Hematopoietic multipotent progenitor cell treated with erythropoietin and hydrocortisone succinate and interleukin-3 and kit ligand, for 8 days (in vitro differentiated cells): Measurements from ENCODE around the gene C5orf24.
A peak's percentile ranks its signal among the peaks of the same experiment; 100 is the strongest.
"Not testable (repeated sequence)": the region's sequence is repeated elsewhere in the genome, so short reads cannot be mapped to it uniquely, and the experiment has no call there.

ENCODE experiments used
- DNase-seq: peaks from one replicate; pipeline ENCODE4 v3.0.0-alpha.2; 2015

C5orf24 gene

DNA sequence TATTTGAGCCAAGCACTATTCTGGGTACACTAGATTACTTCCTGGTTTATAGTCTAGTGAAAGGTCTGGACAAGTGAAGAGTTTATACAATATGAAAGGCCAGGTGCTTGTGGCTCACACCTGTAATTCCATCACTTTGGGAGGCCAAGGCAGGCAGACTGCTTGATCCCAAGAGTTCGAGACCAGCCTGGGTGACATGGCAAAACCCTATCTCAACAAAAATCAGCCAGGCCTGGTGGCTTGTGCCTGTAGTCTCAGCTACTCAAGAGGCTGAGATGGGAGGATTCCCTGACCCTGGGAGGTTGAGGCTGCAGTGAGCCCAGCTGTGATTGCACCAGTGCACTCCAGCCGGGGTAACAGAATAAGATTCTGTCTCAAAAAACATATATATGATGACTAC is 18.9 kb downstream of the C5orf24 start:
- no peak for DNase-seq

GRCh38 chr5:134873494-134873893 is 27.7 kb downstream of the C5orf24 start:
- no peak for DNase-seq

DNA sequence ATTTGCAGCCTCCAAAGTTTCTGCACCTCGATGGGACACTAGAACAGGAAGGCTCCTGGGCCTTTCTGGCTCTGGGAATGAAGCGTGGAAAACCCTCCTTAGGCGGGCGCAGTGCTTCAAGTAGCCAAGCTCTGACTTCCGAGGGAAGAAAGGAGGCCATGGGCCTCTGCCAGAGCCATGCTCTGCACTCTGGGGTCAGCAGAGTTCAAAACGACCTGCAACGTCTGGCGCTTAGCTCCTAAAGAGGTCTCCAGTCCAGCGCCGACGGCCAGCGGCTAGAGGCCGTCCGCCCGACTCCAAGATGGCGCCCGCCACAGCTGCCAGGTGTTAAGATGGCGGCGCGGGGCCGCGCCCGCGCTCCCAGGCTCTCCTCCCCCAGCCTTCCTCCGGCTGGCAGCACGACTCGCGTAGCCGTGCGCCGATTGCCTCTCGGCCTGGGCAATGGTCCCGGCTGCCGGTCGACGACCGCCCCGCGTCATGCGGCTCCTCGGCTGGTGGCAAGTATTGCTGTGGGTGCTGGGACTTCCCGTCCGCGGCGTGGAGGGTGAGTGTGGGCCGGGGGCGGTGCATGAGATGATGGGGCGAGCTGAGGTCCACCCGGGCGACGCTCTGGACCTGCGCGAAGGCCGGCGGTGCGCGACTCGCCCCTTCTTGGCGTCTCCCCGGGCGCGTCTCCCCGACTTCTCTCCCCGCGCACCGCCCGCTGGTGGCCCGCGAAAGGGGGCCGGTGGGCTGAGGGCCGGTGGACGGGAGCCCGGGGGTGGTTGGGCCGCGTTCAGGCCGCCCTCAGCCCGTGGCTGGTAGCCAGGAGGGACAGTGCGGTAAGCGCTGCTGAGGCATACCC is 28.4 kb downstream of the C5orf24 start, which contains the start of gene TXNDC15:
TXNDC15 (plus strand) TSS at position 385 of the 844 bp plus-strand sequence; CDS start at position 442, 57 bp downstream.
- peak; percentile 85 for DNase-seq

GRCh38 chr5:134874831-134875655 is 29.3 kb downstream of the C5orf24 start:
- DNase-seq: peak; percentile 67

DNA sequence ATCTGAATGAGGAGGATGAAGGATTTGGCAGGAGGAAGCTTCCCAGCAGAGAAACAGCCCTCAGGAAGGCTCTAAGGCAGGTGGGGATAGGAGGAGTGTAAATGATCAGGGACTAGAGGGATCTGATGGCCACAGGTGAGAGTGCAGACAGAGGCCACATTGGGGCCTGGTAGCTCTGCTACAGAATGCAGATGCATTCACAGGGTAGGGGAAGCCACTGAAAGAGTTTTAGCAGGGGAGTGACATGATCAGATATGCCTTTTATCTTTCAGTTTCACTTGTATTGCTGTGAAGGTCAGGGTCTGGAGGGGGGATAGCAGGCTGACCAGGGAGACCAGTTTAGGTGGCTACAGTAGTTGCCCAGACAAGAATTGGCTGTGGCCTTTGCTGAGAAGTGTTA is 31.4 kb downstream of the C5orf24 start:
- peak; percentile 25 for DNase-seq

DNA sequence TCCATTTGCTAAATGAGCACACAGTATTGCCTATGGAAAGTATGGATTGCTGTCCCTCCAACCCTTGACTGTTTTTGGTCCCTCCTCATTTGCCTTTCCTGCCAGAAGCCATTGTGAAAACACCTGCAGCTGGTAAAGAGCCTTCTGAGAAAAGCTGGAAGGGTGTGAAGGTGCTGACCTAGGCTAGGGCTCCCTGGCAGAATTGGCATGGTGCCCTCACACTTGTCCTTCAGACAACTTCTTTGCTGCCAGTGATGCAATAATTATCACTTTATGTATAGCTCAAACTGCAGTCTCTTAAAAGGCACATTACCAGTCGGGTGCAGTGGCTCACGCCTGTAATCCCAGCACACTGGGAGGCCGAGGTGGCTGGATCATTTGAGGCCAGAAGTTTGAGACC is 32.6 kb downstream of the C5orf24 start:
- no peak for DNase-seq

DNA sequence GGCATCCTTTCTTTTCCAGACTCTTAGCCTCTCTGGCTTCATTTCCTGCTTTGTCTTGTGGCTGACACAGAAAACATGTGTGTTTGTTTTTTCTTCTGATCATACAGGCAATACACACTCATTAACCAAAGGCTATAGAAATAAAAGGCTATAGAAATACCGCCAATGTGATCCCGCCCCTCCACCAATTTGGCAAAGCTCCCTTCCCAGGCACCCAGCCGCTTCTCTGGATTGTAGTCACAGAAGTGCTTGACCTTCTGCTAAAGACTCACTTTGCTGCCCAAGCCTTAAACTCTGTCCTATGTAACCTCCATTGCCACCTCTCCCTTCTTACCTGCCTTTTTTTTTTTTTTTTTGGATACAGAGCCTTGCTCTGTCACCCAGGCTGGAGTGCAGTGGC is 33.7 kb downstream of the C5orf24 start:
- no peak for DNase-seq

DNA sequence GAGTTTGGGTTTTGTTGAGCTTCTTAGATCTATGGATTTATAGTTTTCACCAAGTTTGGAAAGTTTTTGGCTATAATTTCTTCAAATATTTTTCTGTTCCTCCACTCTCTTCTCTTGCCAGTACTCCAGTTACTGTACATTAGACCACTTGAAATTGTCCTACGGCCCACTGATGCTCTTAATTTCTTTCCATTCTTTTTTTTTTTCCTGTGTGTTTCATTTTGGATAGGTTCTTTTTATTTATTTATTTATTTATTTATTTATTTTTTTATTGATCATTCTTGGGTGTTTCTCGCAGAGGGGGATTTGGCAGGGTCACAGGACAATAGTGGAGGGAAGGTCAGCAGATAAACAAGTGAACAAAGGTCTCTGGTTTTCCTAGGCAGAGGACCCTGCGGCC is 35.2 kb downstream of the C5orf24 start:
- DNase-seq: not testable (repeated sequence)

DNA sequence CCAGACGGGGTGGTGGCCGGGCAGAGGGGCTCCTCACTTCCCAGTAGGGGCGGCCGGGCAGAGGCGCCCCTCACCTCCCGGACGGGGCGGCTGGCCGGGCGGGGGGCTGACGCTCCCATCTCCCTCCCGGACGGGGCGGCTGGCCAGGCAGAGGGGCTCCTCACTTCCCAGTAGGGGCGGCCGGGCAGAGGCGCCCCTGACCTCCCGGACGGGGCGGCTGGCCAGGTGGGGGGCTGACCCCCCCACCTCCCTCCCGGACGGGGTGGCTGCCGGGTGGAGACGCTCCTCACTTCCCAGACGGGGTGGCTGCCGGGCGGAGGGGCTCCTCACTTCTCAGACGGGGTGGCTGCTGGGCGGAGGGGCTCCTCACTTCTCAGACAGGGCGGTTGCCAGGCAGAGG is 35.9 kb downstream of the C5orf24 start:
- DNase-seq: not testable (repeated sequence)

DNA sequence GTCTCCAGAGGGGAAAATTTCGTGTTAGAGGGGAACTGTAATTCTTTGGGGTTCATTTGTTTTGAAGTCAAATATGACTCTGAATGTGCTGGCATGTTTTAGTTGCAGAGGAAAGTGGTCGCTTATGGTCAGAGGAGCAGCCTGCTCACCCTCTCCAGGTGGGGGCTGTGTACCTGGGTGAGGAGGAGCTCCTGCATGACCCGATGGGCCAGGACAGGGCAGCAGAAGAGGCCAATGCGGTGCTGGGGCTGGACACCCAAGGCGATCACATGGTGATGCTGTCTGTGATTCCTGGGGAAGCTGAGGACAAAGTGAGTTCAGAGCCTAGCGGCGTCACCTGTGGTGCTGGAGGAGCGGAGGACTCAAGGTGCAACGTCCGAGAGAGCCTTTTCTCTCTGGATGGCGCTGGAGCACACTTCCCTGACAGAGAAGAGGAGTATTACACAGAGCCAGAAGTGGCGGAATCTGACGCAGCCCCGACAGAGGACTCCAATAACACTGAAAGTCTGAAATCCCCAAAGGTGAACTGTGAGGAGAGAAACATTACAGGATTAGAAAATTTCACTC is 41.9 kb downstream of the C5orf24 start:
- DNase-seq: no peak

DNA sequence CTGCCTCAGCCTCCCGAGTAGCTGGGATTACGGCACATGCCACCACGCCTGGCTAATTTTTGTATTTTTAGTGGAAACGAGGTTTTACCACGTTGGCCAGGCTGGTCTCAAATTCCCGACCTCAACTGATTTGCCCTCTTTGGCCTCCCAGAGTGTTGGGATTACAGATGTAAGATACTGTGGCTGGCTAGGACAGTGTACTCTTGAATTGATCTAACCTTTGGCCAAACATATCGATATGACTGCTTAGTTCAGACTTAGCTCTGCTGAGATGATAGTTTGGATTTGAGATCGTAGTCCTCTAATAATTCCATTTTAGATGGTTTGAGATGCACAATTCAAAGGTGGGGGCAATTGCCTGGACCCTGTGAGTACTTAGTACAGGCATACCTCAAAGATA is 43.6 kb downstream of the C5orf24 start:
- DNase-seq: no peak

DNA sequence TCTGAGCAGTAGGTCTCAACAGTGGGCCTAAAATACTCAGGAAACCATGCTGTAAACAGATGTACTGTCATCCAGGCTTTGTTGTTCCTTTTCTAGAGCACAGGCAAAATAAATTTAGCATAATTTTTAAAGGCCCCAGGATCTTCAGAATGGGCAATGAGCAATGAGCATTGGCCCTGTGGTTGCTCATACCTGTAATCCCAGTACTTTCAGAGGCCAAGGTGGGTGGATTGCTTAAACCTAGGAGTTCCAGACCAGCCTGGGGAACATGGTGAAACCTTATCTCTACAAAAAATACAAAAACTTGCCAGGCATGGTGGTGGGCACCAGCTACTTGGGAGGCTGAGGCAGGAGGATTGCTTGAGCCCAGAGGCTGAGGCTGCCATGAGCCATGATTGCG is 45.7 kb downstream of the C5orf24 start:
- no peak for DNase-seq

- no peak for DNase-seq
Observed at GRCh38 chr5:134892282-134892681, 46.5 kb downstream of the C5orf24 start.

GRCh38 chr5:134892926-134893325 is 47.2 kb downstream of the C5orf24 start:
- no peak for DNase-seq

GRCh38 chr5:134893748-134894505 is 48.2 kb downstream of the C5orf24 start:
- DNase-seq: no peak

DNA sequence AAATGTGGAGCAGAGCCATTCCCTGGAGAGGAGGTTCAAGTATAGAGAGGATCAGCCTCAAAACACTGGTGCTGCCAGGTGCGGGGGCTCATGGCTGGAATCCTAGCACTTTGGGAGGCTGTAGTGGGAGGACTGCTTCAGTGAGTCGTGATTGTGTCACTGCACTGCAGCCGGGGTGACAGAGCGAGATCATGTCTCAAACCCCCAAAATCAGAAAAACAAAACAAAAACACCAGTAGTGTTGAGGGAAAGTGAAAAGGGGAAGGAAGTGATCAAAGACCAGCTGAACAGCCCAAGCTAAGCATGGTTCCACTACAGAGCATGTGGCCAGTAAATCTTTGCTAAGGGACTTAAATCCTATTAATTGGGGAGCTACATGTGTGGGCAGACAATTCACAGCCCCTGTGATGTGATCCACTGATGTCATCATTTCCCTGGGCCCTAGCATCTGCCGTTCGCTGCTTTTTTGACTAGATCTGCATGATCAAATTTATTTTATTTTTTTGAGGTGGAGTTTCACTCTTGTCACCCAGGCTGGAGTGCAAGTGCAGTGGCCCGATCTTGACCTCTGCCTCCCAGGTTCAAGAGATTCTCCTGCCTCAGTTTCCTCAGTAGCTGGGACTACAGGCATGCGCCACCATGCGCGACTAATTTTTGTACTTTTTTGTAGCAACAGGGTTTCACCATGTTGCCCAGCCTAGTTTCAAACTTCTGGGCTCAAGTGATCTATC is 56.5 kb downstream of the C5orf24 start:
- no peak for DNase-seq

DNA sequence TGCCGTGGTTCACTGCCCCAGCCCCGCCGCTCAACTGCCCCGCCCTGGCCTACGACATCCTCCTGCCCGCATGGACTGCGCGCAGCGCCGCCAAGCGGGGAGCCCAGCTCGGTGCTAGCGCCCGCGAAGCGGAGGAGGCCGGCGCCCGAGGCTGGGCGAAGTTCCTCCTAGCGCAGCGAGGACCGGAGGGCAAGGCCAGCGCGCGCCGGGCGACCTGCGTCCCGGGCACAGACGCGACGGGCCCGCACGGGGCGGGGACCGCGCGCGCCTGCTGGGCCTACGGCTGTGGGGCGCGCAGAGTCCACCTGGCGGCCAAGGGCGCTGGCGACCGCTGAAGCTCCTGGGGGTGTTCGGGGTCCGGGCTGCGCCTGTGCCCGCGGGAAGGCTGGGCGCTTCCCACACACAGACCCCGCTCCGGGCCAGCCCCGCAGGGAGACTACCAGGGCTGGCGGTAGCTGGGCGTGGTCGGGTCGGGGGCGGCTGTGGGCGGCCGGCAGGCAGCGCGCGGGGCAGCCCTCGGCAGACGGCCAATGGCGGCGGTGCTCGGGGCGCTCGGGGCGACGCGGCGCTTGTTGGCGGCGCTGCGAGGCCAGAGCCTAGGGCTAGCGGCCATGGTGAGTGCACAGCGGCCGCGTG is 59.0 kb downstream of the C5orf24 start, which contains the start of gene PCBD2:
PCBD2 (plus strand) TSS at position 522 of the 636 bp plus-strand sequence; CDS start at position 531, 9 bp downstream.
- peak; percentile 92 for DNase-seq

DNA sequence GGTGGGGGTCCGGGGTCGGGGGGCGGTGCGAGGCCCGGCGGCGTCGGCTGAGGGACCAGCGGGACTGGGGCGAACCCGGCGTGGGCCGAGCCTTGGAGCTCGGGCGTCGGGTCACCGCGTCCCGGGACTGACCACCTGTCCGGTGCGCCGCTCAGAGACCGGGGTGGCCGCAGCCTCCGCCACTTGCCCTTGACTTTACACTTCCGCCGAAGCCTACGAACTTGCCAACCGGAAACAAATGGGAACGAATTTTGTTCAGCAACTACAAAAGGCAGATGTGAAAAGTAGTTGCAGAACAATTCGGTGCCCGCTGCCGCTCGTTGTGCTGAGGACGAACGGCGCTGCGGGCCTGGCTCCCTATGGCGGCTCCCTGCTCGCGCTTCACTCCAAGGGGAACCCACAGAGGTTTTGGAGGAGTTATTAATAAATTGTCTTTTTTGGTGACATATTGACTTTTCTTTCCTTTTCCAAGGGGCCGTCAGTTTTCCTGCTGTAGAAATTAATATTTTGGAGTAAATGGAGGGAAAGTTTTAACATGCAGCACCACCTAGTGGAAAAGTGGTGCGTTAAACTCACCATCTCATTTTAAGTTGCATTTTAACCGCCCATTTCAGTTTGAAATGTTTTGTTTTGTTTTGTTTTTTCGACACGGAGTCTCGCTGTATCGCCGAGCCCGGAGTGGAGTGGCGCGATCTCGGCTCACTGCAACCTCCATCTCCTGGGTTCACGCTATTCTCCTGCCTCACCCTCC is 59.7 kb downstream of the C5orf24 start:
- DNase-seq: peak; percentile 87

- no peak for DNase-seq
Observed at GRCh38 chr5:134906811-134907210, 61.0 kb downstream of the C5orf24 start.
